MM.1S (cell line): ENCODE results near the gene CCR2.
"Not testable (repeated sequence)": the region's sequence is repeated elsewhere in the genome, so short reads cannot be mapped to it uniquely, and the experiment has no call there.

Experiments used
- DNase-seq: peaks from one replicate; pipeline ENCODE4 v3.0.0-alpha.2; 2015
- H2AFZ ChIP-seq: fragments of 300-600 bp; sonication (generic); 2 replicates; pipeline ENCODE4 v1.6.0; 2016; ENCODE audit warnings: antibody characterized with exemption, low read length
- H3F3A ChIP-seq: fragments of 300-600 bp; sonication (generic); 2 replicates; pipeline ENCODE4 v1.6.1; 2016; ENCODE audit warnings: mild to moderate bottlenecking, antibody characterized with exemption, low read length, moderate library complexity, mixed read lengths; ENCODE audit not compliant: insufficient read depth
- H3K27ac ChIP-seq: fragments of 300-600 bp; sonication (generic); 2 replicates; pipeline ENCODE4 v1.5.1; 2016; ENCODE audit warnings: mild to moderate bottlenecking, low read length
- H3K27me3 ChIP-seq: fragments of 300-600 bp; sonication (generic); replicated peaks from 2 replicates; pipeline ENCODE4 v1.6.0; 2016; ENCODE audit warnings: low read length; ENCODE audit not compliant: insufficient read depth
- H3K36me3 ChIP-seq: fragments of 300-600 bp; sonication (generic); replicated peaks from 2 replicates; pipeline ENCODE4 v1.6.1; 2016; ENCODE audit warnings: mild to moderate bottlenecking, low read length, mixed read lengths; ENCODE audit not compliant: insufficient read depth
- H3K4me1 ChIP-seq: fragments of 300-600 bp; sonication (generic); 2 replicates; pipeline ENCODE4 v1.6.1; 2016; ENCODE audit warnings: low read length, mixed read lengths
- H3K4me2 ChIP-seq: fragments of 300-600 bp; sonication (generic); 2 replicates; pipeline ENCODE4 v1.6.0; 2016; ENCODE audit warnings: low read depth, low read length
- H3K4me3 ChIP-seq: fragments of 300-600 bp; sonication (generic); 2 replicates; pipeline ENCODE4 v1.5.1; 2016; ENCODE audit warnings: low read length, mixed read lengths
- H3K79me2 ChIP-seq: fragments of 300-600 bp; sonication (generic); 2 replicates; pipeline ENCODE4 v1.6.1; 2016; ENCODE audit warnings: mixed run types, low read length, mixed read lengths
- H3K9ac ChIP-seq: fragments of 300-600 bp; sonication (generic); 2 replicates; pipeline ENCODE4 v1.6.1; 2016; ENCODE audit warnings: low read length, mixed read lengths
- H3K9me2 ChIP-seq: fragments of 300-600 bp; sonication (generic); replicated peaks from 2 replicates; pipeline ENCODE4 v1.6.1; 2016; ENCODE audit warnings: mild to moderate bottlenecking, low read length, mixed read lengths; ENCODE audit not compliant: insufficient read depth
- H3K9me3 ChIP-seq: fragments of 300-600 bp; sonication (generic); replicated peaks from 2 replicates; pipeline ENCODE4 v1.6.1; 2016; ENCODE audit warnings: mild to moderate bottlenecking, low read length, mixed read lengths; ENCODE audit not compliant: insufficient read depth
- H4K20me1 ChIP-seq: fragments of 300-600 bp; sonication (generic); 2 replicates; pipeline ENCODE4 v1.6.1; 2016; ENCODE audit warnings: mild to moderate bottlenecking, low read length, moderate library complexity, mixed read lengths; ENCODE audit not compliant: insufficient read depth
- EZH2 ChIP-seq: fragments of 300-600 bp; sonication (generic); optimal IDR thresholded peaks from 2 replicates; pipeline ENCODE3; 2017; ENCODE audit warnings: low read depth, mild to moderate bottlenecking, antibody characterized with exemption, low read length, mixed read lengths
- EZH2phosphoT487 ChIP-seq: fragments of 300-600 bp; sonication (generic); IDR thresholded peaks from 2 replicates; pipeline ENCODE4 v1.6.1; 2018; ENCODE audit warnings: antibody characterized with exemption, low read length
- TF ChIP-seq, protein P1 (sequence below): fragments of 300-600 bp; sonication (generic); IDR thresholded peaks from 2 replicates; pipeline ENCODE4 v1.5.1; 2016; ENCODE audit warnings: antibody characterized with exemption, low read length, mixed read lengths

The CCR2 gene

DNA sequence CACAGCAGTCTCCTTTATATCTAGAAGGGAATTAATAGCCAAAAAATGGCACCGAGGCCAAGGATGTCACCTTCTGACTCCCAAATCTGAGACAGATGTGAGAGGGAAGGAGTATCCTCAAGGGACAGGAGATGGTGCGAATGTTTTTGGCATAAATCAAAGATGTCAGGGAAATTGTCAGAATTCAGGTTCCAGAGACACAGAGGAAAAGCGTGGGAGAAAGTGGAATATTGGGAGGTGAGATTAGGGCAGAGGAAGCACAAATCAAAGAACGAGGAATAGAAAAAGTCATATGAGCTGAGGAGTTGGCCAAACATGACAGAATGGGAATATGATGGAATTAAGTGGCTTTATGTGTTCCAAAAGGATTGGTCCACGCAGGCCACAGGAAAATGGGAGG lies 46.9 kb downstream of the CCR2 start:
- no peaks in the 10 kb centered on the region for H3K9me2 ChIP-seq
- H3K36me3 ChIP-seq = no peaks in the 10 kb centered on the region
- no peak for DNase-seq
- H2AFZ ChIP-seq = no peak overlapping the region
- H3K9ac ChIP-seq = no peak overlapping the region
- no peak overlapping the region for H3K4me3 ChIP-seq
- peaks cover 11% of the 10 kb centered on the region; the same call in 1 of the 2 replicates for H3F3A ChIP-seq
- no peaks in the 10 kb centered on the region for H4K20me1 ChIP-seq
- no peak overlapping the region for H3K27ac ChIP-seq
- no peaks in the 10 kb centered on the region for H3K9me3 ChIP-seq
- no peak overlapping the region for H3K4me2 ChIP-seq
- no peaks in the 10 kb centered on the region for H3K27me3 ChIP-seq
- TF ChIP-seq, protein P1, sequence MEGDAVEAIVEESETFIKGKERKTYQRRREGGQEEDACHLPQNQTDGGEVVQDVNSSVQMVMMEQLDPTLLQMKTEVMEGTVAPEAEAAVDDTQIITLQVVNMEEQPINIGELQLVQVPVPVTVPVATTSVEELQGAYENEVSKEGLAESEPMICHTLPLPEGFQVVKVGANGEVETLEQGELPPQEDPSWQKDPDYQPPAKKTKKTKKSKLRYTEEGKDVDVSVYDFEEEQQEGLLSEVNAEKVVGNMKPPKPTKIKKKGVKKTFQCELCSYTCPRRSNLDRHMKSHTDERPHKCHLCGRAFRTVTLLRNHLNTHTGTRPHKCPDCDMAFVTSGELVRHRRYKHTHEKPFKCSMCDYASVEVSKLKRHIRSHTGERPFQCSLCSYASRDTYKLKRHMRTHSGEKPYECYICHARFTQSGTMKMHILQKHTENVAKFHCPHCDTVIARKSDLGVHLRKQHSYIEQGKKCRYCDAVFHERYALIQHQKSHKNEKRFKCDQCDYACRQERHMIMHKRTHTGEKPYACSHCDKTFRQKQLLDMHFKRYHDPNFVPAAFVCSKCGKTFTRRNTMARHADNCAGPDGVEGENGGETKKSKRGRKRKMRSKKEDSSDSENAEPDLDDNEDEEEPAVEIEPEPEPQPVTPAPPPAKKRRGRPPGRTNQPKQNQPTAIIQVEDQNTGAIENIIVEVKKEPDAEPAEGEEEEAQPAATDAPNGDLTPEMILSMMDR = no peak
- TF ChIP-seq EZH2phosphoT487 = no peak
- no peak for TF ChIP-seq EZH2
- H3K4me1 ChIP-seq = peaks cover 33% of the 10 kb centered on the region
- H3K79me2 ChIP-seq = no peaks in the 10 kb centered on the region

DNA sequence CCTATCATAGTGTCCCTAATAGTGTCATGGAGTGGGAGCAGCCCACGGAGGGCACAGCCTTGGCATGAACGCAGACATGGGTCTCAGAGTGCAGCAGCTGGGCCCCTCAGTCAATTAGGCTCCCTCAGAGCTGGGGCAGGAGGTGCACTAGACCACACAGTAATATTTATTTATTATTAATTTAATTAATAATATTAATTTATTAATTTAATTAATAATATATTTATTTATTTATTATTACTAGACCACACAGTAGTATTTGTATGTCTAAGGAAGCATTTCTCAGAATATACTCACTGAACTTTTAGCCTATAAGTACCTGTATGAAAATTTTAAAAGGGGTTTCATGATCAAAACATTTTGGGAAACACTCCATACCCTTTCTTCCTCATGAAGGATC lies 47.7 kb downstream of the CCR2 start:
- Histone ChIP-seq H3K27me3 (no peaks in the 10 kb centered on the region), H3K27ac (no peak overlapping the region), H3F3A (0 out of 2 replicates have a peak, but pooled peaks cover 4% of the 10 kb centered on the region), H3K36me3 (no peaks in the 10 kb centered on the region), H4K20me1 (no peaks in the 10 kb centered on the region), H3K9me2 (no peaks in the 10 kb centered on the region), H2AFZ (no peak overlapping the region), H3K79me2 (no peaks in the 10 kb centered on the region), H3K9me3 (no peaks in the 10 kb centered on the region), H3K4me2 (no peak overlapping the region), H3K9ac (no peak overlapping the region), H3K4me1 (peaks cover 27% of the 10 kb centered on the region), H3K4me3 (no peak overlapping the region)
- no peak for TF ChIP-seq EZH2
- TF ChIP-seq, protein P1 = no peak
- TF ChIP-seq EZH2phosphoT487 = no peak
- no peak for DNase-seq

DNA sequence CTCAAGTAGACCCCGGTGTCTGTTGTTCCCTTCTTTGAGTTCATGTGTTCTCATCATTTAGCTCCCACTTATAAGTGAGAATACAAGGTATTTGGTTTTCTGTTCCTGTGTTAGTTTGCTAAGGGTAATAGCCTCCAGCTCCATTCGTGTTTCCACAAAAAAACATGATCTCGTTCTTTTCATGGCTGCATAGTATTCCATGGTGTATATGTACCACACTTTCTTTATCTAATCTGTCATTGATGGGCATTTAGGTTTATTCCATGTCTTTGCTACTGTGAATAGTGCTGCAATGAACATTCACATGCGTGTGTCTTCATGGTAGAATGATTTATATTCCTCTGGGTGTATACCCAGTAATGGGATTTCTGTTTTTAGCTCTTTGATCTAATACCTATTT lies 49.0 kb downstream of the CCR2 start:
- not testable (repeated sequence) for H3K4me2 ChIP-seq, H3K9me2 ChIP-seq, H3K27me3 ChIP-seq, H3K27ac ChIP-seq, H3K79me2 ChIP-seq, H3K9me3 ChIP-seq, H3F3A ChIP-seq, DNase-seq, H3K4me3 ChIP-seq, H3K36me3 ChIP-seq, H2AFZ ChIP-seq, H3K9ac ChIP-seq, H4K20me1 ChIP-seq
- H3K4me1 ChIP-seq = peaks cover 24% of the 10 kb centered on the region

DNA sequence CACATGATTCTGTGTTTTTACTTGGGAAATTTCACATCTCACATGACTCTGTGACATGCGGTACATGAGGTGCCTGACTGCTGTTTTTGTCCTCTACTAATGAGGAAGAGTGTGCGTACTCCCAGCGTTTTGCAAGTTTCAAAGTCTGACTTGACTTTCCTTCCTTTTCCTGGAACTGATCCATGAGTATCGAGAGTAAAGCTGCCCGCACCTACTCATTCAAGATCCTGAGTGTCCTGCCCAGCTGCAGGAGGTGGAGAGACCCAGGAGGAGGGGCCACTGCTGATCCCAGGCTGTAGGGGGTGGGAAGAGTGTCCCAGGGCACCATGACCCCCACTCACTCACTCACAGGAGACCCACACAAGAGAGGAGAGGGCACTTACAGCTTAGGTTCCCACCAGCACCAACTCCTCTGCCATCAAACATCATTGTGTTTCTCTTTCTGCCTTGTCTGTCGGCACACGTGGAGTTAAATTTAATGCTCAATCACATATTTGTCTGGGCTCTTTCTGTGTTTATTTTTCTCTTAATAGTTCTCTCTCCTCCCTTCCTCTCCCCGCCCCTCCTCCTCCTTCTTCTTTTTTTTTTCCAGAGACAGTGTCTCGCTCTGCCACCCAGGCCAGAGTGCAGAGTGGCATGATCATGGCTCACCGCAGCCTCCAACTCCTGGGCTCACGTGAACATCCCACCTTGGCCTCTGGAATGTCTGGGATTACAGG lies 51.5 kb downstream of the CCR2 start:
- Histone ChIP-seq H3K9me3 (no peaks in the 10 kb centered on the region), H3K4me1 (peaks cover 22% of the 10 kb centered on the region), H3K36me3 (no peaks in the 10 kb centered on the region), H3K9ac (no peak overlapping the region), H4K20me1 (no peaks in the 10 kb centered on the region), H3K79me2 (no peaks in the 10 kb centered on the region), H3K4me2 (no peak overlapping the region), H3K27ac (no peak overlapping the region), H3K4me3 (no peak overlapping the region), H3K27me3 (no peaks in the 10 kb centered on the region), H3F3A (no peaks in the 10 kb centered on the region), H2AFZ (no peak overlapping the region), H3K9me2 (no peaks in the 10 kb centered on the region)
- TF ChIP-seq EZH2 (no peak), EZH2phosphoT487 (no peak)
- TF ChIP-seq, protein P1 = no peak
- no peak for DNase-seq
